H1 (cell line): ENCODE measurements around the gene HOXC11. TPM values are rescaled to one million over a fixed set of nuclear protein-coding genes. Genes with fewer than 3 reads are reported as not detected.
A peak's percentile ranks its signal among the peaks of the same experiment; 100 is the strongest.

Experiments used
- CTCF ChIA-PET: fragments of 300-600 bp; sonication (Branson Sonifier 250); formaldehyde crosslinking; loops from one replicate; lab custom pipeline; 2021; ENCODE audit not compliant: partially characterized antibody; lab: Charles Lee
- POLR2A ChIA-PET: fragments of 300-600 bp; sonication (Branson Sonifier 250); formaldehyde crosslinking; loops from one replicate; lab custom pipeline; 2021; ENCODE audit warnings: inconsistent platforms; ENCODE audit not compliant: partially characterized antibody; lab: Charles Lee
- DNase-seq, 2 experiments: peaks; one replicate each; pipeline versions ENCODE4 v3.0.0 to v3.0.0-alpha.2; 2010 to 2022; ENCODE audit warnings: low spot score in 2 of 2, low read depth in 1 of 2, mixed read lengths in 1 of 2
- FAIRE-seq: peaks from 2 replicates; lab custom pipeline; 2011; peaks lifted over from hg19 to GRCh38; lab: Jason Lieb, UNC
- H2AFZ ChIP-seq: 2 replicates; pipeline ENCODE4 v1.8.1; 2012; ENCODE audit warnings: low read length, inconsistent platforms
- H2AK5ac ChIP-seq: 2 replicates; pipeline ENCODE4 v1.6.1; 2013; ENCODE audit warnings: low read depth, low read length
- H2BK120ac ChIP-seq: replicated peaks from 2 replicates; pipeline ENCODE3; 2013; ENCODE audit warnings: low read depth, low read length, inconsistent platforms
- H2BK12ac ChIP-seq: 2 replicates; pipeline ENCODE4 v1.6.1; 2013; ENCODE audit warnings: low read depth, low read length
- H2BK15ac ChIP-seq: 2 replicates; pipeline ENCODE4 v1.6.1; 2013; ENCODE audit warnings: low read length
- H2BK20ac ChIP-seq: 2 replicates; pipeline ENCODE4 v1.6.1; 2013; ENCODE audit warnings: low read length
- H2BK5ac ChIP-seq: 2 replicates; pipeline ENCODE4 v1.6.1; 2013; ENCODE audit warnings: low read depth, low read length
- H3K14ac ChIP-seq: 2 replicates; pipeline ENCODE4 v1.6.1; 2013; ENCODE audit warnings: inconsistent platforms; ENCODE audit not compliant: insufficient read length
- H3K18ac ChIP-seq: 2 replicates; pipeline ENCODE4 v1.6.1; 2013; ENCODE audit warnings: low read length; ENCODE audit errors: extremely low read depth
- H3K23ac ChIP-seq: 2 replicates; pipeline ENCODE4 v1.6.1; 2013; ENCODE audit warnings: inconsistent platforms; ENCODE audit not compliant: insufficient read length
- H3K23me2 ChIP-seq: 2 replicates; pipeline ENCODE4 v1.6.1; 2013; ENCODE audit warnings: low read depth, low read length
- H3K27ac ChIP-seq: 2 replicates; pipeline ENCODE4 v1.6.1; 2011; ENCODE audit warnings: low read depth, low read length, inconsistent platforms
- H3K27me3 ChIP-seq, 4 experiments: replicated peaks in 1 of 4; 1 replicate in 1 of 4; 2 replicates in 3 of 4; pipeline versions ENCODE4 v1.6.1 to v1.8.1; 2011 to 2013; ENCODE audit warnings: low read length in 3 of 4, mild to moderate bottlenecking in 3 of 4, inconsistent platforms in 2 of 4, mixed read lengths in 2 of 4, moderate library complexity in 1 of 4; ENCODE audit not compliant: control insufficient read depth in 3 of 4, insufficient read depth in 3 of 4; ENCODE audit errors: extremely low read depth in 1 of 4
- H3K36me3 ChIP-seq, 4 experiments: 2 replicates each; pipeline versions ENCODE4 v1.6.1 to v1.8.1; 2011 to 2013; ENCODE audit warnings: mild to moderate bottlenecking in 4 of 4, low read length in 3 of 4, moderate library complexity in 2 of 4, control low read depth in 1 of 4, inconsistent platforms in 1 of 4; ENCODE audit not compliant: insufficient read depth in 4 of 4, control insufficient read depth in 2 of 4
- H3K4ac ChIP-seq: replicated peaks from 2 replicates; pipeline ENCODE3; 2013; ENCODE audit warnings: low read length, low read depth, mixed read lengths, inconsistent platforms; ENCODE audit not compliant: insufficient read length
- H3K4me1 ChIP-seq, 4 experiments: replicated peaks in 1 of 4; 1 replicate in 1 of 4; 2 replicates in 3 of 4; pipeline versions ENCODE4 v1.6.1 to v1.8.1; 2011 to 2013; ENCODE audit warnings: low read length in 3 of 4, inconsistent platforms in 2 of 4, mixed read lengths in 1 of 4; ENCODE audit not compliant: insufficient read depth in 4 of 4, control insufficient read depth in 3 of 4
- H3K4me2 ChIP-seq, 2 experiments: 2 replicates each; pipeline versions ENCODE4 v1.6.1 to v1.8.1; 2011 to 2013; ENCODE audit warnings: low read depth in 2 of 2, low read length in 2 of 2, control low read depth in 1 of 2, inconsistent platforms in 1 of 2, mild to moderate bottlenecking in 1 of 2; ENCODE audit not compliant: insufficient read depth in 1 of 2
- H3K4me3 ChIP-seq, 4 experiments: fragments of 200-600, 300-600 bp in 1 of 4; sonication (generic), shearing (Covaris generic), sonication (Bioruptor Twin) in 1 of 4; 2 replicates each; pipeline versions ENCODE4 v1.5.1 to v1.8.1; 2011 to 2016; ENCODE audit warnings: low read length in 4 of 4, low read depth in 3 of 4, control low read depth in 2 of 4, inconsistent platforms in 2 of 4, mild to moderate bottlenecking in 2 of 4, mixed read lengths in 1 of 4, moderate library complexity in 1 of 4; ENCODE audit not compliant: insufficient read depth in 2 of 4; ENCODE audit errors: extremely low read depth in 1 of 4
- H3K56ac ChIP-seq: replicated peaks from 2 replicates; pipeline ENCODE3; 2013; ENCODE audit warnings: low read depth, mild to moderate bottlenecking, mixed read lengths, low read length, inconsistent platforms; ENCODE audit not compliant: insufficient read length
- H3K79me1 ChIP-seq: 2 replicates; pipeline ENCODE4 v1.6.1; 2013; ENCODE audit warnings: low read depth, low read length, control low read depth
- H3K79me2 ChIP-seq, 2 experiments: 2 replicates each; pipeline versions ENCODE4 v1.6.1 to v1.8.1; 2012 to 2013; ENCODE audit warnings: low read length in 2 of 2, mild to moderate bottlenecking in 2 of 2, inconsistent platforms in 1 of 2; ENCODE audit not compliant: insufficient read depth in 2 of 2, control insufficient read depth in 1 of 2
- H3K9ac ChIP-seq, 4 experiments: replicated peaks in 1 of 4; 1 replicate in 1 of 4; 2 replicates in 3 of 4; pipeline versions ENCODE4 v1.6.1 to v1.8.1; 2011 to 2013; ENCODE audit warnings: low read depth in 3 of 4, low read length in 3 of 4, control low read depth in 2 of 4, mild to moderate bottlenecking in 2 of 4, moderate library complexity in 2 of 4, inconsistent platforms in 1 of 4; ENCODE audit errors: extremely low read depth in 1 of 4
- H3K9me3 ChIP-seq, 2 experiments: 2 replicates each; pipeline versions ENCODE4 v1.6.1 to v1.8.1; 2012 to 2013; ENCODE audit warnings: mild to moderate bottlenecking in 2 of 2, moderate library complexity in 2 of 2, control low read depth in 1 of 2, inconsistent platforms in 1 of 2, low read depth in 1 of 2, low read length in 1 of 2, mixed read lengths in 1 of 2; ENCODE audit not compliant: insufficient read depth in 2 of 2
- H4K20me1 ChIP-seq, 2 experiments: replicated peaks in 1 of 2; 2 replicates each; pipeline versions ENCODE3 to v1.8.1; 2011 to 2013; ENCODE audit warnings: inconsistent platforms in 2 of 2, low read length in 2 of 2, mild to moderate bottlenecking in 1 of 2; ENCODE audit not compliant: insufficient read depth in 2 of 2, control insufficient read depth in 1 of 2
- H4K5ac ChIP-seq: 2 replicates; pipeline ENCODE4 v1.6.1; 2013; ENCODE audit warnings: low read length, low read depth, mixed read lengths, inconsistent platforms; ENCODE audit not compliant: insufficient read length
- H4K8ac ChIP-seq: 2 replicates; pipeline ENCODE4 v1.8.0; 2013; ENCODE audit warnings: mild to moderate bottlenecking, moderate library complexity, low read length, inconsistent platforms; ENCODE audit not compliant: insufficient read depth; ENCODE audit errors: extremely low read depth
- H4K91ac ChIP-seq: replicated peaks from 2 replicates; pipeline ENCODE3; 2013; ENCODE audit warnings: low read length, mixed read lengths, inconsistent platforms; ENCODE audit not compliant: insufficient read length
- BACH1 ChIP-seq: IDR thresholded peaks from 2 replicates; pipeline ENCODE4 v1.6.1; 2012; ENCODE audit warnings: low read length, improper control_type of control experiment
- CBX8 ChIP-seq: fragments of 300-800, 300-1000 bp; sonication (generic); IDR thresholded peaks from 2 replicates; pipeline ENCODE4 v1.7.1; 2016; ENCODE audit warnings: low read depth, low read length, borderline replicate concordance
- JUN ChIP-seq: IDR thresholded peaks from 2 replicates; pipeline ENCODE4 v1.6.1; 2011; ENCODE audit warnings: low read depth, mild to moderate bottlenecking, improper control_type of control experiment, low read length
- POU5F1 ChIP-seq: IDR thresholded peaks from 2 replicates; pipeline ENCODE4 v1.6.1; 2011; ENCODE audit warnings: low read depth, mild to moderate bottlenecking, low read length, moderate library complexity
- RBBP5 ChIP-seq: IDR thresholded peaks from 2 replicates; pipeline ENCODE4 v1.7.1; 2012; ENCODE audit warnings: low read depth, mild to moderate bottlenecking, inconsistent platforms, low read length, moderate library complexity, borderline replicate concordance
- TBP ChIP-seq: IDR thresholded peaks from 2 replicates; pipeline ENCODE4 v1.6.1; 2011; ENCODE audit warnings: low read depth, low read length, improper control_type of control experiment
- YY1 ChIP-seq: IDR thresholded peaks from 2 replicates; pipeline ENCODE4 v1.6.1; 2011; ENCODE audit warnings: low read depth, mild to moderate bottlenecking, low read length
- polyA plus RNA-seq, 7 experiments: library from polyadenylated mRNA; depleted of rRNA in 3 of 7; stranded (reverse) in 5 of 7; unstranded in 2 of 7; fragments of >200 nt in 5 of 7; fragments of 200-250 nt in 2 of 7; gene quantifications; 1 replicate in 5 of 7; 2 replicates in 1 of 7; 4 replicates in 1 of 7; pipeline versions ENCODE4 v1.2.1 to v1.2.3, GENCODE V29; 2011 to 2013; ENCODE audit warnings: missing spikeins in 2 of 7, mixed read lengths in 2 of 7
- total RNA-seq: library from RNA; stranded (reverse); fragmentation: NEBNext Ultra II Directional; extraction: Animal tissue kit (Norgen Biotek cat#: 25700); gene quantifications from 2 replicates; pipeline ENCODE4 v1.2.1, GENCODE V29; 2021

The HOXC11 gene
- total and polyA plus RNA-seq, 2 of the 8 experiments (the other 6 are each of a cell fraction or from before 2014, with no cell fraction given), result not detected

DNA sequence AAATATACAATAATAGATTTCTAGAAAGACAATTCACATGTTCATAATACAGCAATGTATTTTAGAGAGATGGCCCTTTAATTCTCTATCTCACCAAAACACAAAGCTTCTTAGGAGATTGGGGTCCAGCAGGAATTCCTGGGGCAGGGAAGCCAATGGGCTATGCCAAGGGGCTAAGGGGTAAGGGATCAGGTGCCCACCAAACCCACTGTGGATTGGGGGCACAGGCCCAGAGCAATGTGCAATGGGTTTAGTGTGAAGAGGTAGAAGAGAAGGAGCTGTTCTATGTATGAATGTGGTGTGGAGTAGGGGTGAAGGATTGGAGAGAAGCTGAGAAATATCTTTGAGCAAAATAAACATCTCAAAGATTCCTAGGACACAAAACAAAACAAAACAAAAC is 31.7 kb upstream of the HOXC11 start:
- Histone ChIP-seq H4K20me1 (peaks cover 12 to 28% of the 10 kb centered on the region in 2 experiments), H3K9ac (no peak overlapping the region), H2BK20ac (no peak overlapping the region), H2BK120ac (no peak overlapping the region), H3K79me2 (no peaks in the 10 kb centered on the region), H3K18ac (no peak overlapping the region), H3K4ac (no peak overlapping the region), H3K23ac (no peak overlapping the region), H3K79me1 (no peaks in the 10 kb centered on the region), H2BK15ac (no peak overlapping the region; the same call in 1 of the 2 replicates), H3K27ac (no peak overlapping the region), H2AK5ac (no peak overlapping the region), H3K4me2 (no peak overlapping the region), H3K27me3 (peaks cover 91 to 100% (median 97%) of the 10 kb centered on the region in 4 experiments), H4K5ac (no peak overlapping the region), H2BK12ac (no peak overlapping the region), H2BK5ac (no peak overlapping the region), H3K9me3 (no peaks in the 10 kb centered on the region), H3K36me3 (peaks cover 0 to 4% (median 0%) of the 10 kb centered on the region in 4 experiments; a peak in 1 of 8 replicates), H3K56ac (no peak overlapping the region), H4K8ac (no peak overlapping the region), H3K4me1 (peaks cover 0 to 6% (median 5%) of the 10 kb centered on the region in 4 experiments; a peak in 4 of 7 replicates), H3K23me2 (no peaks in the 10 kb centered on the region), H3K4me3 (no peak overlapping the region), H3K14ac (no peak overlapping the region), H2AFZ (no peak overlapping the region), H4K91ac (no peak overlapping the region)
- DNase-seq (peak in 1 of 2 experiments; percentile 19), FAIRE-seq (no peak)
- ChIA-PET CTCF (interaction anchor here (0.7 to 2.5 kb wide), 3 partner anchors 11 to 172 kb away, joined by 3 to 9 read pairs (median 7); partner anchors contain the start of gene HOXC10), POLR2A (interaction anchor here (1.0 to 1.2 kb wide), 2 partner anchors 12 to 27 kb away, joined by 3 read pairs; no protein-coding TSS in a partner anchor)
- TF ChIP-seq TBP (no peak), POU5F1 (no peak), BACH1 (no peak), JUN (no peak), CBX8 (0 out of 2 replicates have a peak, but pooled peaks have one; percentile 5), RBBP5 (no peak), YY1 (no peak)
